NCI-H1694 treated with DMSO at 0.1 percent for 48 hours (cell line): ENCODE results near the gene NAA35.
A peak's percentile ranks its signal among the peaks of the same experiment; 100 is the strongest.

Source experiments
- DNase-seq: peaks from one replicate; lab custom pipeline; 2025; lab: John Stamatoyannopoulos, UW

Gene NAA35

DNA sequence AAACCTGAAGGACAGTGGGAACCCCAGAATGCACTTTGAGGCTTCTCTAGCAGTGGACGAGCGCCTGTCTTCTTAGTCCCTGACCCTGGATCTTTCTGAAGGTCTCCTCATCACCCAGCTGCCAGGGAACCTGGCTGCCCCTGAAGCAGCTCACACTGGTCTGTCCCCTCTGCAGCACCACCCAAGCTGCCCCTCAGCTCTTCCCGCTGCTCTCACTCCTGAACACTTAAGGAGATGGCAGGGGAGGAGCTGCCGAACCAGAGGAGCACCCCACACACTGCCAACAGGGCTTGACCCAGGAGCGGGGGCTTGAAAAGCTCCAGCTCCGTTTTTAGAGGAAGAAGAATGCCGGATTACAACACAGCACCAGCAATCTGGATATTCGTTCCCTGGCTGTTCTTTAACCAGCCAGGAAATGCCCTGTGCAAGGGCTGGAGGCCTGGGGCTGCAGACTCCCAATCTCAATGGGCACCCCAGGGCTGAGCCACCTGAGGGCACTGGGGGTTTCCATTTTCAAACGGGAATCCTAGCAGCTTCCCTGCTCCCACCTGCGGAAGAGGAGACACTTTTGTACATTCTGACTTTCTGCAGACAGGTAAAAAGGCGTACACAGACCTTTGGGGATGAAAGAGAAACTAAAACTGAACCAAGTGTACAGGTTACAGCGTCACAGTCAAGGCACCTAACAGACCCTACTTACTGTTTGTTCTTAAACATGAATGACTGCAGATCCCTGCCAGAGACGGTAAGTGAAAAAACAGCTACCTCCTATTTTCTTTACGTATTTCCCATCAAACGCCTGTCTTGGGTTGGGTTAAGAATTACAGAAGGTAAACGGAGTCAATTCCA is 122.1 kb downstream of the NAA35 start:
- DNase-seq: no peak

DNA sequence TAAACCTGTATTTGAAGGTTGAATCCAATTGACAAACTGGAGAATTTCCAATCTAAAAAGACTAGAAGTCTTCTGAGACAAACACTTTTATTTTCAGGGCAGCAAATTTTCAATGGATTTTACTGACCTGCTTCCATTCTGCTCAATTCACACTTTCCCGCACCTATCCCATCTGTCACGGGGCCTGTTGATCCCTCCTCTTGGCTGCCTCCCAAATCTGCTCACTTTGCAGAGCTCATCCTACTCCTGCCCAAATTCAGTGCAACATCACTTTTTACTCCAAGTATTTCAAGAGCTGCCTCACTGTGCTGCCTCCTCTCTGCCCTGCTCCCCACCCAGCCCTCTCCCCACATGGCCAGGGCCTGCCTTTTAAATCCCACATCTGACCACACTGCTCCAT is 123.3 kb downstream of the NAA35 start:
- peak; percentile 62 for DNase-seq

DNA sequence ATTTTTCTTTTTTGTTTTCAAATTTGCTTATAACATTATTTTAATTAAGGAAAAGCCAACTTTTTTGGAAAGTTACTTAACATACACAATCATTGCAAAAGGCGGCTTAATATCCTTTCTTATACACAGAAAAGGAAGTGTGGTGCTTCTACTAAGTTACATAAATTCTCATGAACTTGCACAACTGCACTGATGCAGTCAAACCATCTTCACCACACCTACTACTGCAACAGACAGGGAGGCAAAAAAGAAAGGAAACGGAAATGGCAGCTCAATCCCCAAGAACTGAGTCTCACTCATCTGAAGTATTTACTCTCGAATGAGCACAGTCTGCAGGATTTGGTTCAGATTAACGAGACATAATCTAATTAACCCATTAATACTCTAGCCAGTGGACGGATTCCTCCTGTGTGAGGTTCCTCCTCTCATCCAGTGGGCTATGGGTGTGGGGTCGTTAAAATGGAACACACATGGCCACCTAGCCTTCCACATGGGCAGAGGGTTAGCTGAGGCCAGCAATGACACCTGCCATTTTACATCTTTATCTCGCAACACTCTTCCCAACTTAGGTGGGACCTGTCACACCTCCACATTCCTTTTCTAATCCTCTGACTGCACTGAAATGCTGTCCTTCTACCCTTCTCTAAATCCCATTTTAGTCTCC is 128.4 kb downstream of the NAA35 start:
- DNase-seq: no peak
